GM19452 (cell line): ENCODE data around the gene ASS1.

ENCODE experiments used
- ATAC-seq: cut with Tn5 transposase; IDR thresholded peaks from one replicate; pipeline ENCODE4 v1.9.1; 2021; ENCODE audit not compliant: unreplicated experiment

The ASS1 gene

GRCh38 chr9:130417602-130418001 is 27.2 kb upstream of the ASS1 start:
- no peak for ATAC-seq

- no peak for ATAC-seq
Observed at GRCh38 chr9:130418776-130419175, 26.0 kb upstream of the ASS1 start.

GRCh38 chr9:130419521-130420035 is 25.2 kb upstream of the ASS1 start:
- ATAC-seq: no peak

GRCh38 chr9:130421154-130421801 is 23.5 kb upstream of the ASS1 start:
- no peak for ATAC-seq

- no peak for ATAC-seq
Observed at GRCh38 chr9:130421802-130422276, 22.9 kb upstream of the ASS1 start.

GRCh38 chr9:130422546-130422945 is 22.2 kb upstream of the ASS1 start:
- no peak for ATAC-seq

- ATAC-seq: no peak
Observed at GRCh38 chr9:130423272-130423671, 21.5 kb upstream of the ASS1 start.

- ATAC-seq: no peak
Observed at GRCh38 chr9:130424595-130425454, 19.9 kb upstream of the ASS1 start.

- no peak for ATAC-seq
Observed at GRCh38 chr9:130425741-130426466, 18.9 kb upstream of the ASS1 start.

GRCh38 chr9:130426467-130426773 is 18.3 kb upstream of the ASS1 start:
- no peak for ATAC-seq

- no peak for ATAC-seq
Observed at GRCh38 chr9:130426883-130427282, 17.9 kb upstream of the ASS1 start.

- no peak for ATAC-seq
Observed at GRCh38 chr9:130427326-130427725, 17.4 kb upstream of the ASS1 start.

- ATAC-seq: no peak
Observed at GRCh38 chr9:130428086-130428665, 16.6 kb upstream of the ASS1 start.

- no peak for ATAC-seq
Observed at GRCh38 chr9:130429381-130429780, 15.4 kb upstream of the ASS1 start.

- ATAC-seq: no peak
Observed at GRCh38 chr9:130429831-130430230, 14.9 kb upstream of the ASS1 start.

- no peak for ATAC-seq
Observed at GRCh38 chr9:130430232-130430631, 14.5 kb upstream of the ASS1 start.

GRCh38 chr9:130430734-130431535 is 13.8 kb upstream of the ASS1 start:
- ATAC-seq: no peak

- ATAC-seq: no peak
Observed at GRCh38 chr9:130431536-130432303, 13.0 kb upstream of the ASS1 start.

- ATAC-seq: no peak
Observed at GRCh38 chr9:130432362-130432761, 12.4 kb upstream of the ASS1 start.

- ATAC-seq: no peak
Observed at GRCh38 chr9:130432796-130433167, 12.0 kb upstream of the ASS1 start.
